Calu3 (cell line): Measurements from ENCODE around the gene PTPN20. TPM values are rescaled to one million over a fixed set of nuclear protein-coding genes. Genes with fewer than 3 reads are reported as not detected.

Experiments
- BruUV-seq: library from RNA; stranded (reverse); fragments of 400-500 nt; replicated peaks from 2 replicates; lab custom pipeline; 2021; lab: Mats Ljungman, UMichigan
- CTCF ChIA-PET: fragments of 300-600 bp; sonication (Branson Sonifier 250); formaldehyde crosslinking; loops from one replicate; lab custom pipeline; 2022; ENCODE audit warnings: antibody characterized with exemption; lab: Charles Lee
- DNase-seq: peaks from one replicate; pipeline ENCODE4 v3.0.0; 2022
- H3K27ac Mint-ChIP-seq: one replicate; pipeline ENCODE4 v1.8.0; 2022; ENCODE audit warnings: mixed read lengths; ENCODE audit not compliant: unreplicated experiment
- H3K27me3 Mint-ChIP-seq: one replicate; pipeline ENCODE4 v1.8.0; 2022; ENCODE audit warnings: mixed read lengths; ENCODE audit not compliant: unreplicated experiment
- H3K36me3 Mint-ChIP-seq: one replicate; pipeline ENCODE4 v1.8.0; 2022; ENCODE audit warnings: mild to moderate bottlenecking, moderate library complexity, mixed read lengths; ENCODE audit not compliant: insufficient read depth, unreplicated experiment
- H3K4me1 Mint-ChIP-seq: one replicate; pipeline ENCODE4 v1.8.0; 2022; ENCODE audit warnings: mild to moderate bottlenecking, low read depth, mixed read lengths; ENCODE audit not compliant: unreplicated experiment
- H3K4me3 Mint-ChIP-seq: one replicate; pipeline ENCODE4 v1.8.0; 2022; ENCODE audit warnings: mild to moderate bottlenecking, low read depth, moderate library complexity, mixed read lengths; ENCODE audit not compliant: unreplicated experiment
- H3K9me3 Mint-ChIP-seq: one replicate; pipeline ENCODE4 v1.8.0; 2022; ENCODE audit warnings: low read depth, mixed read lengths; ENCODE audit not compliant: unreplicated experiment
- intact Hi-C: fragments of 100-400 bp; cut with micrococcal nuclease; formaldehyde crosslinking; loops from one replicate; pipeline ENCODE4 v1.10.0; 2022; ENCODE audit not compliant: unreplicated experiment
- total RNA-seq: library from RNA; stranded (reverse); gene quantifications from 2 replicates; pipeline ENCODE4 v1.2.3, GENCODE V29; 2022
- TF ChIP-seq, protein P1 (sequence below): fragments of 200-600 bp; IDR thresholded peaks from one replicate; pipeline ENCODE4 v1.8.0; 2022; ENCODE audit warnings: antibody characterized with exemption; ENCODE audit not compliant: unreplicated experiment

Gene PTPN20
- total RNA-seq, 1 experiment from 2014 or later, result 7.1 TPM

DNA sequence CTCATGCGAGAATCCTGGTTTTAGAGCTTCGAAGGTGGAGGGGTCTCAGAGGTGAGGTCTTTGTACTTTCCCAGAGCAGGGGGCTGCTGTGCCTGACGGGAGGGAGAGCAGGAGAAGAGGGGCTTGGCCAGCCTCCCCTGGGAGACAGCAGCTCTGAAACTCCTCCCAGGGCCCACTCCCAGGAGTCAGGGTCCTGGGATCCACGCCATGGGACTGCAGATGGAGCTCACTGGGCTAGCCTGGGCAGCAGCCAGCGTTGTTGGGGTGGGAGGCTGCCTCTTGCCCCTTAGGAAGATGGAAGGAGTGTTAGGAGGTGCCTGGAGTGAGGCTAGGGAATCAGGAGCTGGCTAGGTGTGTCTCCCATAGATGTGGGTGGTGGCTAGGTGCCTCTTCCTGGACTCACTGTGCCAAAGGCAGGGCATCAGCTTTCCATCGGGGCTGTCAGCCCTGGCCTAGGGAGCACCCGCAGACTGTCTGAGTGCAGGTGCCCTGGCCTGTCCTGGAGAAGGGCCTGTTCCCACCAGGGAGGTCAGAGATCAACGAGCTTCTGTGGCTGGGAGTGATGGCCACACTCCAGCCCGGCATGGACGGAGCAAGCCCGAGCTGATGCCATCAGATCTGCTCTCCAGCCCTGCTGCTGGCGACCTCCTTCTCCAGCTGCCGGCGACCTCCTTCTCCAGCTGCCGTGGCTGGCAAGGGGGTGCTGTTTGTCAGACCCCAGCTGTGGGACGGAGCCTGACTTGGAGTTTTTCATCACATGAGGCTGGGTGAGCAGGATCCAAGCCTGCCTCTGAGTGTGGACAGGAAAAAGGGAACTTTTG lies 111.3 kb downstream of the PTPN20 start:
- H3K27ac Mint-ChIP-seq, result no peak overlapping the region
- DNase-seq, result no peak
- CTCF ChIA-PET, result interaction anchor here (0.5 kb wide), 1 partner anchor 25 kb away, joined by 3 read pairs; no protein-coding TSS in a partner anchor
- H3K36me3 Mint-ChIP-seq, result no peaks in the 10 kb centered on the region
- no peak overlapping the region for H3K4me3 Mint-ChIP-seq
- H3K27me3 Mint-ChIP-seq, result peaks cover 5% of the 10 kb centered on the region
- no peaks in the 10 kb centered on the region for H3K9me3 Mint-ChIP-seq
- intact Hi-C loops, result no loop called here
- BruUV-seq, result no TSS peak
- TF ChIP-seq, protein P1, sequence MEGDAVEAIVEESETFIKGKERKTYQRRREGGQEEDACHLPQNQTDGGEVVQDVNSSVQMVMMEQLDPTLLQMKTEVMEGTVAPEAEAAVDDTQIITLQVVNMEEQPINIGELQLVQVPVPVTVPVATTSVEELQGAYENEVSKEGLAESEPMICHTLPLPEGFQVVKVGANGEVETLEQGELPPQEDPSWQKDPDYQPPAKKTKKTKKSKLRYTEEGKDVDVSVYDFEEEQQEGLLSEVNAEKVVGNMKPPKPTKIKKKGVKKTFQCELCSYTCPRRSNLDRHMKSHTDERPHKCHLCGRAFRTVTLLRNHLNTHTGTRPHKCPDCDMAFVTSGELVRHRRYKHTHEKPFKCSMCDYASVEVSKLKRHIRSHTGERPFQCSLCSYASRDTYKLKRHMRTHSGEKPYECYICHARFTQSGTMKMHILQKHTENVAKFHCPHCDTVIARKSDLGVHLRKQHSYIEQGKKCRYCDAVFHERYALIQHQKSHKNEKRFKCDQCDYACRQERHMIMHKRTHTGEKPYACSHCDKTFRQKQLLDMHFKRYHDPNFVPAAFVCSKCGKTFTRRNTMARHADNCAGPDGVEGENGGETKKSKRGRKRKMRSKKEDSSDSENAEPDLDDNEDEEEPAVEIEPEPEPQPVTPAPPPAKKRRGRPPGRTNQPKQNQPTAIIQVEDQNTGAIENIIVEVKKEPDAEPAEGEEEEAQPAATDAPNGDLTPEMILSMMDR, result no peak
- no peaks in the 10 kb centered on the region for H3K4me1 Mint-ChIP-seq

GRCh38 chr10:47023237-47024045 lies 112.2 kb downstream of the PTPN20 start:
- no peaks in the 10 kb centered on the region for H3K9me3 Mint-ChIP-seq
- no peak overlapping the region for H3K4me3 Mint-ChIP-seq
- H3K36me3 Mint-ChIP-seq, result no peaks in the 10 kb centered on the region
- BruUV-seq, result no TSS peak
- intact Hi-C loops, result loop anchor here (1.0 kb wide), 1 partner anchor 289 kb away; no protein-coding TSS in a partner anchor
- TF ChIP-seq, protein P1, result no peak
- H3K27ac Mint-ChIP-seq, result no peak overlapping the region
- no peak for DNase-seq
- no peaks in the 10 kb centered on the region for H3K4me1 Mint-ChIP-seq
- peaks cover 12% of the 10 kb centered on the region for H3K27me3 Mint-ChIP-seq
- CTCF ChIA-PET, result interaction anchor here (0.5 to 1.5 kb wide), 2 partner anchors 24 to 317 kb away, joined by 3 to 5 read pairs; no protein-coding TSS in a partner anchor

- no peaks in the 10 kb centered on the region for H3K36me3 Mint-ChIP-seq
Observed at GRCh38 chr10:47024046-47024322, 112.8 kb downstream of the PTPN20 start.

More at GRCh38 chr10:47024046-47024322, 112.8 kb downstream of the PTPN20 start:
- Mint-ChIP-seq H3K9me3 (no peaks in the 10 kb centered on the region), H3K4me1 (no peaks in the 10 kb centered on the region), H3K27ac (no peak overlapping the region), H3K4me3 (no peak overlapping the region), H3K27me3 (peaks cover 12% of the 10 kb centered on the region)
- DNase-seq, result no peak
- TF ChIP-seq, protein P1, result no peak
- intact Hi-C loops, result loop anchor here (1.0 kb wide), 1 partner anchor 288 kb away; no protein-coding TSS in a partner anchor
- CTCF ChIA-PET, result interaction anchor here (1.5 kb wide), 1 partner anchor 317 kb away, joined by 5 read pairs; no protein-coding TSS in a partner anchor
- no TSS peak for BruUV-seq
